Smooth muscle cell (in vitro differentiated cells): ENCODE data around the gene KIN. TPM values are rescaled to one million over a fixed set of nuclear protein-coding genes. Genes with fewer than 3 reads are reported as not detected.

Experiments used
- DNase-seq: peaks from one replicate; lab custom pipeline; 2025; ENCODE audit not compliant: unreplicated experiment; lab: John Stamatoyannopoulos, UW
- H2AFZ ChIP-seq: fragments of 200-600 bp; sonication (generic); 2 replicates; pipeline ENCODE4 v1.6.0; 2016; ENCODE audit warnings: antibody characterized with exemption, low read depth, mild to moderate bottlenecking
- H3F3A ChIP-seq: fragments of 200-600 bp; sonication (generic); 2 replicates; pipeline ENCODE4 v1.6.0; 2017; ENCODE audit warnings: antibody characterized with exemption, low read depth
- H3K27ac ChIP-seq: fragments of 200-600 bp; sonication (generic); 2 replicates; pipeline ENCODE4 v1.5.1; 2016; ENCODE audit warnings: low read depth, mild to moderate bottlenecking
- H3K27me3 ChIP-seq: fragments of 200-600 bp; sonication (generic); 2 replicates; pipeline ENCODE4 v1.6.1; 2016; ENCODE audit warnings: low read depth, mild to moderate bottlenecking
- H3K36me3 ChIP-seq: fragments of 200-600 bp; sonication (generic); 2 replicates; pipeline ENCODE4 v1.5.1; 2016; ENCODE audit warnings: low read depth
- H3K4me1 ChIP-seq: fragments of 200-600 bp; sonication (generic); 2 replicates; pipeline ENCODE4 v1.5.1; 2016; ENCODE audit warnings: low read depth
- H3K4me2 ChIP-seq: fragments of 200-600 bp; sonication (generic); 2 replicates; pipeline ENCODE4 v1.6.0; 2016; ENCODE audit warnings: mild to moderate bottlenecking
- H3K4me3 ChIP-seq: fragments of 200-600 bp; sonication (generic); 2 replicates; pipeline ENCODE4 v1.5.1; 2016; ENCODE audit warnings: mild to moderate bottlenecking
- H3K79me2 ChIP-seq: fragments of 200-600 bp; sonication (generic); 2 replicates; pipeline ENCODE4 v1.6.0; 2016; ENCODE audit warnings: low read depth, mild to moderate bottlenecking
- H3K9ac ChIP-seq: fragments of 200-600 bp; sonication (generic); 2 replicates; pipeline ENCODE4 v1.6.0; 2016; ENCODE audit warnings: low read depth
- H3K9me3 ChIP-seq: fragments of 200-600 bp; sonication (generic); replicated peaks from 2 replicates; pipeline ENCODE4 v1.5.1; 2016; ENCODE audit warnings: low read depth
- H4K20me1 ChIP-seq: fragments of 200-600 bp; sonication (generic); 2 replicates; pipeline ENCODE4 v1.6.0; 2016; ENCODE audit warnings: low read depth
- CTCF ChIP-seq: fragments of 200-600 bp; sonication (generic); IDR thresholded peaks from 2 replicates; pipeline ENCODE4 v1.5.1; 2017; ENCODE audit warnings: borderline replicate concordance, mild to moderate bottlenecking, antibody characterized with exemption; ENCODE audit not compliant: insufficient read depth, poor library complexity, severe bottlenecking
- WGBS: methylation state at CpG from one replicate; pipeline ENCODE4 v1.1.7; 2016; ENCODE audit warnings: low lambda C conversion rate; 5-methylcytosine and 5-hydroxymethylcytosine counted together
- polyA plus RNA-seq: library from polyadenylated mRNA; unstranded; fragments of >200 nt; fragmentation: Nextera tagmentation; extraction: Ambion mirVana; gene quantifications from 2 replicates; pipeline ENCODE4 v1.2.1, GENCODE V29; 2016
- total RNA-seq: library from RNA; depleted of rRNA; stranded (reverse); fragments of >200 nt; gene quantifications from 2 replicates; pipeline ENCODE4 v1.2.3, GENCODE V29; 2014

KIN gene
- total and polyA plus RNA-seq, 2 experiments from 2014 or later, result 11.5 to 27.9 TPM

GRCh38 chr10:7802606-7803005 lies 14.8 kb upstream of the KIN start:
- H3K4me3 ChIP-seq, result no peak overlapping the region
- no peaks in the 10 kb centered on the region for H3K9me3 ChIP-seq
- H4K20me1 ChIP-seq, result peaks cover 18% of the 10 kb centered on the region
- no peak overlapping the region for H2AFZ ChIP-seq
- H3K4me2 ChIP-seq, result no peak overlapping the region
- peaks cover 7% of the 10 kb centered on the region for H3F3A ChIP-seq
- peaks cover 4% of the 10 kb centered on the region for H3K4me1 ChIP-seq
- WGBS, result 95% methylated on average over 4 of the region's 4 CpGs
- peaks cover 17% of the 10 kb centered on the region for H3K79me2 ChIP-seq
- no peak overlapping the region for H3K27ac ChIP-seq
- peaks cover 43% of the 10 kb centered on the region for H3K36me3 ChIP-seq
- no peak for DNase-seq
- H3K9ac ChIP-seq, result no peak overlapping the region
- TF ChIP-seq CTCF, result no peak
- H3K27me3 ChIP-seq, result no peaks in the 10 kb centered on the region

- H2AFZ ChIP-seq, result no peak overlapping the region
- peak; percentile 8 for DNase-seq
- peaks cover 33% of the 10 kb centered on the region for H4K20me1 ChIP-seq
- H3K9me3 ChIP-seq, result no peaks in the 10 kb centered on the region
- peak overlapping the region; percentile 95 for H3K27ac ChIP-seq
- peaks cover 55% of the 10 kb centered on the region for H3K79me2 ChIP-seq
- peaks cover 24% of the 10 kb centered on the region for H3K36me3 ChIP-seq
- H3K27me3 ChIP-seq, result no peaks in the 10 kb centered on the region
- no peak overlapping the region for H3K4me3 ChIP-seq
- H3K4me2 ChIP-seq, result peak overlapping the region; percentile 73
- peaks cover 12% of the 10 kb centered on the region for H3K4me1 ChIP-seq
- H3K9ac ChIP-seq, result peak overlapping the region; percentile 20
- 9% methylated on average over 6 of the region's 6 CpGs for WGBS
- no peak for TF ChIP-seq CTCF
- H3F3A ChIP-seq, result peaks cover 11% of the 10 kb centered on the region
Observed at GRCh38 chr10:7797582-7797981, 9.8 kb upstream of the KIN start.

- peaks cover 12% of the 10 kb centered on the region for H3K4me1 ChIP-seq
- H3K4me2 ChIP-seq, result peak overlapping the region; percentile 68
- peak overlapping the region; percentile 41 for H3K9ac ChIP-seq
- H3F3A ChIP-seq, result peaks cover 11% of the 10 kb centered on the region
- peak overlapping the region; percentile 0 for H3K4me3 ChIP-seq
- H3K9me3 ChIP-seq, result no peaks in the 10 kb centered on the region
- H3K36me3 ChIP-seq, result peaks cover 9% of the 10 kb centered on the region
- no peak for TF ChIP-seq CTCF
- no peaks in the 10 kb centered on the region for H3K27me3 ChIP-seq
- H3K27ac ChIP-seq, result peak overlapping the region; percentile 95
- H2AFZ ChIP-seq, result no peak overlapping the region
- WGBS, result 37% methylated on average over 4 of the region's 4 CpGs
- peaks cover 47% of the 10 kb centered on the region for H4K20me1 ChIP-seq
- H3K79me2 ChIP-seq, result peaks cover 65% of the 10 kb centered on the region
- no peak for DNase-seq
Observed at GRCh38 chr10:7795605-7796004, 7.8 kb upstream of the KIN start.

GRCh38 chr10:7794251-7795026 lies 6.6 kb upstream of the KIN start:
- no peaks in the 10 kb centered on the region for H3K9me3 ChIP-seq
- TF ChIP-seq CTCF, result no peak
- 92% methylated on average over 4 of the region's 4 CpGs for WGBS
- H3K9ac ChIP-seq, result no peak overlapping the region
- peaks cover 4% of the 10 kb centered on the region for H3K36me3 ChIP-seq
- peak overlapping the region; percentile 95 for H3K27ac ChIP-seq
- H3K27me3 ChIP-seq, result no peaks in the 10 kb centered on the region
- H3K4me2 ChIP-seq, result peak overlapping the region; percentile 68
- no peak overlapping the region for H2AFZ ChIP-seq
- DNase-seq, result no peak
- peaks cover 59% of the 10 kb centered on the region for H4K20me1 ChIP-seq
- H3F3A ChIP-seq, result peaks cover 11% of the 10 kb centered on the region
- peaks cover 23% of the 10 kb centered on the region for H3K4me1 ChIP-seq
- no peak overlapping the region for H3K4me3 ChIP-seq
- peaks cover 73% of the 10 kb centered on the region for H3K79me2 ChIP-seq
